GM23338 (cell line): Measurements from ENCODE around the gene AP5S1.

ENCODE experiments used
- CREB1 ChIP-seq: fragments of 250-450 bp; sonication (Bioruptor Pico); IDR thresholded peaks from 2 replicates; pipeline ENCODE4 v1.5.0; 2020; ENCODE audit warnings: low read depth, mild to moderate bottlenecking, moderate library complexity
- CTCF ChIP-seq, 2 experiments: fragments of 200-600 bp in 1 of 2; sonication (generic) in 1 of 2; conservative IDR thresholded peaks; 2 replicates each; pipeline versions ENCODE4 v1.5.1 to v1.6.1; 2016 to 2017; ENCODE audit warnings: antibody characterized with exemption in 2 of 2, low read depth in 2 of 2, mild to moderate bottlenecking in 2 of 2, moderate library complexity in 1 of 2
- EZH2 ChIP-seq: fragments of 200-600 bp; sonication (generic); IDR thresholded peaks from one replicate; pipeline ENCODE4 v1.8.0; 2017; ENCODE audit warnings: antibody characterized with exemption, mild to moderate bottlenecking, low read depth; ENCODE audit not compliant: unreplicated experiment
- EZH2phosphoT487 ChIP-seq: fragments of 200-600 bp; sonication (generic); IDR thresholded peaks from one replicate; pipeline ENCODE4 v1.8.1; 2018; ENCODE audit warnings: antibody characterized with exemption; ENCODE audit not compliant: unreplicated experiment
- JUNB ChIP-seq: IDR thresholded peaks from one replicate; pipeline ENCODE4 v1.6.1; 2016; ENCODE audit warnings: antibody characterized with exemption; ENCODE audit not compliant: unreplicated experiment
- POLR2AphosphoS5 ChIP-seq: IDR thresholded peaks from 2 replicates; pipeline ENCODE4 v1.6.1; 2016; ENCODE audit warnings: antibody characterized with exemption, low read depth
- REST ChIP-seq: IDR thresholded peaks from one replicate; pipeline ENCODE4 v1.6.1; 2018; ENCODE audit warnings: antibody characterized with exemption; ENCODE audit not compliant: unreplicated experiment

GRCh38 chr20:3813848-3814581, 6.3 kb upstream of the AP5S1 start:
- TF ChIP-seq CTCF (conservative IDR thresholded peaks at IDR 0.05; ENCODE audit: low read depth in 2 of 2) (no peak), CREB1 (CRISPR knock-in tag) (no peak), POLR2AphosphoS5 (no peak), EZH2phosphoT487 (no peak), REST (no peak), EZH2 (no peak), JUNB (no peak)
